NCI-H1694 treated with DMSO at 0.1 percent for 48 hours (cell line): ENCODE measurements around the gene LIPG.
A peak's percentile ranks its signal among the peaks of the same experiment; 100 is the strongest.

Experiments used
- DNase-seq: peaks from one replicate; lab custom pipeline; 2025; lab: John Stamatoyannopoulos, UW

Gene LIPG

GRCh38 chr18:49546719-49547273 is 15.1 kb upstream of the LIPG start:
- DNase-seq = no peak

- DNase-seq = no peak
These were observed 14.2 kb upstream of the LIPG start for GRCh38 chr18:49547701-49548100.

- DNase-seq = no peak
These were observed 13.6 kb upstream of the LIPG start for GRCh38 chr18:49548229-49548636.

DNA sequence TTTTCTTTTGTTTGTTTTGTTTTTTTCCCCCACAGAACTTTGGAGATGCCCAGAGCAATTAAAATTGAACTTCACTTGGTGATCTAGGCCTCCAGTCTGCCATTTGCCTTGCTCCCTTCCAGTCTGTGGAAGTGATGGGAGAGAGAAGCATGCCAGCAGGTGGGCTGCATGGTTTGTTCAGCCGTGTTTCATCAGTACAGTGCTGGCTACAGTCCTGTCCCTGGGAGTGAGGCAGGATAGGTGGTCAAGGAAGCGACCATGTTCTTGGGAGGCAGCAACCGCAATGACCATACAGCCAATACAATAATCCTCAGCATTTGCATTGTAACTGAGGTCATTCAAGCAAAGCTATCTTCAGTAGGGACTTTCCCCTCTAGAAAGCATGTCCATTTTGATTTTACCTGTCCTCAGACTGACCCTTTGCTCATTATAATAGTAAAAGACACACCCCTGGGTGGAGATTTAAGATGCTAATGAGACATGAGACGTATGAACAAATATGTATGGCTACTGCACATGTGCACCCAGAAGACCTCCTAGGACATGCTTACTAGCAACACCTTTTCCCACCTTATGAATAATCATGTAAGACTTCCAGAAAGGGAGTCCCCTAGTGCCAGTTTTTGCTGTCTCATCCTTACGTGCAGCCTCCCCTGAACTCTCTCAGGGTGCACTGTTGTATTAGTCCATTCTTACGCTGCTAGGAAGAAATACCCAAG is 11.1 kb upstream of the LIPG start:
- DNase-seq = no peak

- no peak for DNase-seq
These were observed 8.9 kb upstream of the LIPG start for GRCh38 chr18:49553003-49553402.

GRCh38 chr18:49555641-49556040 is 6.2 kb upstream of the LIPG start:
- no peak for DNase-seq

DNA sequence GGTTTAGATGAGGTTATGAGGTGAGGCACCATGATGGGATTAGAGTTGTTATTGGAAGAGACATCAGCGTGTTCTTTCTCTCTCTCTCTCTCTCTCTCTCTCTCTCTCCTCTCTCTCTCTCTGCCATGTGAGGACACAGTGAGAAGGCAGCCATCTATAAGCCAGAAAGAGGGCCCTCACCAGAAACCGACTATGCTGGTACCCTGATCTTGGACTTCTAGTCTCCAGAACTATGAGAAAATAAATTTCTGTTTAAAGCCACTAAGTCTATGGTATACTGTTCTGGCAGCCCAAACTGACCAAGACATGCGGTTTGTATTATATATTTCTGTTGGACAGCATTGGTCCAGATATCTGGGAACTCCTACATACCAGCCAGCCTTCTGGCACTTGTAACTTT is 3.5 kb upstream of the LIPG start:
- no peak for DNase-seq

DNA sequence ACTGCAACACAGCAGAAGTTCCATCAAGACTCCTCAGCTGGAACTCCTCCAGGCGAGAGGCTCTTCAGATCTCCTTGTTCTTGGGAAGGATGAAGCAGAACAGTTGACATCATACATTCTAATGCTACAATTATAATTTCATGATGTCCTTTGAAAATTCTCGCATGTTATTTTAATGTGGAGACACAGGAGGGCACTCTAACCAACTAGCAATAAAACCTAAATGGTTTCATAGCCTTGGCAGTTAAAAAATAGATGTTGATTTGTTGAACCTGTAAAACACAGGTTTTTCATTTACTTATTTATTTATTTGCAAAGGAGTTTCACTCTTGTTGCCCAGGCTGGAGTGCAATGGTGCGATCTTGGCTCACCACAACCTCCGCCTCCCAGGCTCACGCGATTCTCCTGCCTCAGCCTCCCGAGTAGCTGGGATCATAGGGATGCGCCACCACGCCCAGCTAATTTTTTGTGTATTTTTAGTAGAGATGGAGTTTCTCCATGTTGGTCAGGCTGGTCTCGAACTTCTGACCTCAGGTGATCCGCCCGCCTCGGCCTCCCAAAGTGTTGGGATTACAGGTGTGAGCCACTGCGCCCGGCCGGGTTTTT is 2.4 kb upstream of the LIPG start:
- peak; percentile 47 for DNase-seq

GRCh38 chr18:49560277-49560623 is 1.6 kb upstream of the LIPG start:
- no peak for DNase-seq

GRCh38 chr18:49560624-49561288 is 1.1 kb upstream of the LIPG start:
- peak; percentile 45 for DNase-seq

DNA sequence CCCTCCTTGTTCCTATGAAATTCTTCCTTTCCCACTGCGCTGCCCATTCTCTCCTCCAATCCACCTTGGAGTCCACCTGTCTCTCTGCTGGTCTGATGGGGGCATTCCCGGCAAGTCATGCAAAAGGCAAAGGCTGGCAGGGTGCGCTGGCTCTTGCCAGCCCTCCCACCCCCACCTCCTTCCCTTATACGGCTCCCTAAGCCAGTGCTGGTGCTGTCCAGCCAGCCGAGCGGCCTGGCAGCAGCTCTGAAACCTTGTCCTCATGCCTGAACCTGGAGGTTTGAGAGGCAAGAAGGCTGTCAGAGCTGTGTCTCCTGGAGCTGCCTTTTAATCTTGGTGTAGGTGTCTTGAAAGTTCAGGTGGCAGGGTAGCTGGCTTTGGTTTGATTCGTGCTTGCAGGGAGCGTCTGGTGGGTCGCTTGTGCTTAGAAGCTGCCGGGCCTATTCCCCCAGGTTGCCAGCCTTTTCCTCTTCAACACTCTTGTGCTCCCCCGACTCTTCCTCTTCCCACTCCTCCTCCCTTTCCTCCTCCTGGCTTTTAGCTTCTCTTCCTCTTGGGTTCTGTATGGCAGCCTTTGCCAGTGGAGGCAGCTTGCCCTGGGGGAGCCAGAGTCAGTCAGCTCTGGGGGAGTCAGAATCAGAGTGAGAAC is 748 bp downstream of the LIPG start:
- no peak for DNase-seq

DNA sequence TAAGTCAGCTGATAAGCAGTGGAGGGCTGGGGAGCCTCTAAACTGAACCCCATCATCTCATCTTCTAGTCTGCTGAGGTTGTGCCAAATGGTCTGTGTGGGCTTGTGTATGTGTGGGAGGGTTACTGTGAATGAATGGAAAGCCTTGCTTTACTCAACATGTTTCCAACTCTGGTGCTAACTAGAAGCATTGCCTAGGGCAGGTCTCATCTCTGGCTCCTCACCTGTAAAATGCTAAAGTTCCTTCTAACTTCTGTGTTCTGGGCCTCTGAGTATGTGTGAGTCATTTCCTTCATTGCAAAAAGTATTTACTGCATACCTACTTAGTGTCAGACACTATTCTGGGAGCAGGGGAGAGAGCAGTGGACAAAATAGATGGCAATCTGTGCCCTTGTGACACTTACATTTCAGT is 1.3 kb downstream of the LIPG start:
- no peak for DNase-seq

DNA sequence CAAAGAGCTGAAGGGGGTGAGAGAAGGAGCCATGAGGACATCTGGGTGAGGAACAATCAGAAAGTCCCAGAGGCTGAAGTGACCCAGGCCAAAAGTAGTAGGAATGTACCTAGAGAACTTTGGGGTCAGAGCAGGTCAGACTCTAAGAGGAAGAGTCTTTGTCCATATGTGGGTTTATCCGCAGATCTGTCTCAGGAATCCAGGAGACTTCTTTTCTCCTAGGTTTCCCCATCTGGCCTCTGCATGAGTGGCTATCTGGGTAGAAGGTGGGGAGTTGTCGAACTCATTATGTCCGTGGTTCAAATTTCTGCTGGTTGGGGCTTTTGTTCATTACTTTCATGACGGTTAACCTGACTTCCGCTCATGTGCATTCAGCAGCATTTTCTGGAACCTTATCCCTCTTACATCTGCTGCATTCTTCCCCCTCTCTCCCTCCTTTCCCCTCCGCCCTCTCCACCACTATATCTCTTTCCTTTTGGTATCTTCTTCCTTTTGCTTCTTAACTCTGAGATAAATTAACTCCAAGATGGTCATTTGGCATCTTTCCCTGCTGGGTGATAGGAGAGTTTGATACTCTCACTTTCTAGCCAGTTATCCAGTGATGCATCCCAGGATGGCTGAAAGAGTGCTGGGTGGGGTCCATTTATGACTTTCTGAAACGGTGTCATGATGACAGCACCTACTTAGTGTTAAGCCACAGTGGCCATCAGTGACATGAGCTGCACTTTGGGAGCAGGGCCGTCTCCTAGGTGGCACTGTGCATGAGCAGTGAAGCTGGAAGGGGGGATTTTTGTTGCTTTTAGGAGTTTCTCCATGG is 2.1 kb downstream of the LIPG start:
- DNase-seq = no peak

DNA sequence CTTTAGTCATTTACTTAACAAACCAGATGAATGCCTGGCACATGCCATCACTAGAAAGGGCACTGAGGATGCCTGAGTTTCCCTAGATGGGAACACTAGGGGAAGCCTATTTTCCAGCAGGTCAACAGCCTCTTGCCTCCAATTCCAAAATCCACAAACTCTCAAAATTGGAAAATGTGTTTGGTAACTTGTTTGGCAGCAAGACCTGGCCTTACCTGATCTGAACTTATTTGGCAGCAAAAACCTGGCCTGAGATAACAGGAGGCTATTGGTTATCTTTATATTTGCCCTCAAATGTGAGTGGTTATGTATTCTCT is 2.6 kb downstream of the LIPG start:
- DNase-seq = no peak

DNA sequence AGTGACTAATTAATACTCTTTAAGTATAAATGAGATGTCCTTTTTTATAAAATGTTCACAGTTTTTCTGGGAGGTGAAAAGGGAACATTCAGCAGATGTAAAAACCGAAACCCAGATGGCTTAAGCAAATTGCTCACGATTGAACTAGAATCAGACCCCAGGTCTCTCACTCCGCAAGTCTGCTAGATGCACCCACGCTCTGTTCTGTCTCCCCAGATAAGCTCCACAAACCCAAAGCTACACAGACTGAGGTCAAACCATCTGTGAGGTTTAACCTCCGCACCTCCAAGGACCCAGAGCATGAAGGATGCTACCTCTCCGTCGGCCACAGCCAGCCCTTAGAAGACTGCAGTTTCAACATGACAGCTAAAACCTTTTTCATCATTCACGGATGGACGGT is 3.2 kb downstream of the LIPG start:
- no peak for DNase-seq

DNA sequence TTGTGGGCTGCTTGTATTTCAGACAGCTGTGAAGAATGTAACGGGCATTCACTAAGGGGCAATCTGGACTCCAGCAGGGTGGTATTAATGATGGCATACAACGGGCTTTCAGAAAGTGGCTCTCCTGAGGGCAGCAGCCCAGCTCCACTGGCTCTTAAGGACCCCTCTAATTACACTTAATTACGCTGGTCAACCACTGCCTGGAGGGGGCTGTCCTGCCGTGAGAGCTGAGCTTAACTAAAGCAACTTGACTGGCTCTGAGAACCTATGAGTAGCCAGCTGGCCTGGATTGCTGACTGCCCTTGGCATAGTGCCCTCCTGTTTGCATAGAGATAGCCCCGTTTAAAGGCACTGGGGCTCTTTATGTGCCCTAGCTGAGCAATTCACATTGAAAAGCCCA is 3.8 kb downstream of the LIPG start:
- no peak for DNase-seq

DNA sequence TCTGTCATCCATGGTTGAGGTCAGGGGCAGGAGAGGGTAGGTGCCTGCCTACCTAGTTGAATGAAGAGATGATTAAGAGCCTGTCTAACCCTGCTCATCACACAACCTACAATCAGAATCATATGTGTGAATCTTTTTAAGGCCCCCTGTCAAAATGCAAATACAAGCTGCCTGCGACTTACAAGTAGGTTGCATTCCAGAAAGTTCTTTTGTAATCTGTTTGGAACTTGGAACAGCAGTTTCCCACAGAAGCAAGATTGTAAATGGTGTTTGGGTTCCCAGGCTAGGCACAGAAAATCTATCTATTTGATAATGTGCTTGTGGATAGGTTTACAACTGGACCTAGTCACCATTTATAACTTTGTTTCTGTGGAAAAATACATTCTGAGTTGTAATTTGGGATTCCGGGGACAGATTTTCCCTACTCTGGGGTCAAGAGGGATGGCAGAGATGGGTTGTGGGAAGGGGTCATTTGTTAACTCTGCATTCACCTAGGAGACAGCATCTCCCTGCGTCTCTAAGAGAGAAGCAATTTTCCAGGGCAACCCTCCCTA is 4.4 kb downstream of the LIPG start:
- DNase-seq = no peak

- DNase-seq = no peak
These were observed 5.1 kb downstream of the LIPG start for GRCh38 chr18:49566985-49567384.

DNA sequence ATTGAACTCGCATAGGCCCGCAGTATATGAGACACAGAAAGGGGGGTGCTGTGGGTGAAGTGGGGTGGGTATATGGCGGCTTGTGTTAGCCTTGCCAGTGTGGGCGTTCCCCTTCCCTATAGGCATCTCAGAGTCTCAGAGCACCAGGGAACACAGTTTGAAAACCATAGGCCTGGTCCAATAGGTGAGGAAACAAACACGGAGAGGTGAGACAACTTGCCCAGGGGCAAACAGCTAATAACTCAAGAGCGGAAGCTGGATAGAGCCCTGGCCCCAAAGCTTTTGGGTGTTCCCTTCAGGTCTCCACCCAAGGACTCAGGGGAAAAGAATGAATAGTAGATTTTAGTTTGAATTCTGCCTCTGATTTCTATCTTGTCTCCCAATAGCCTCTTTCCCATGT is 7.9 kb downstream of the LIPG start:
- no peak for DNase-seq

DNA sequence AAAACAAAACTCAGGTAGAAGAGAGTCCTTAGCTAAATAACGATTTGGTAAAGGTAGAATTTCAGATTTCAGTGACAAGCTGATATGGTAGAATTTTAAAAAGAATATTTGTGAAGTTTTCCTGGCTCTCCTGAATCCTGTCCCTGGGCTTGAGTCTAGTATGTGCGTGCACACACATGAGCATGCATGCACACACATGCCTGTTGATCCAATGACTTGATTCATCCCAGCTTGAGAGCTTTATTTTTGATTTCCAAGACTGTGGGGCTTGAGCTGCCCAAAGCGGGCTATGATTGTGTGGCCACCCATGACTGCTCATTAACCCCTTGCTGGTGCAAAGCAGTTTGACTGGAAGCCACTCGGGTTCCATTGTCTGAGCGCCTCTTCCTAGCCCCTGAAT is 9.0 kb downstream of the LIPG start:
- DNase-seq = no peak

- DNase-seq = no peak
These were observed 10.9 kb downstream of the LIPG start for GRCh38 chr18:49572611-49573345.
